Activated naive CD4-positive, alpha-beta T cell treated with anti-CD3 and anti-CD28 coated beads, Interleukin-2, amount 10 ng/mL, durations not matched to agents 7 days and 5 days (primary cell): Measurements from ENCODE around the gene TBC1D22A.

Experiments
- CTCF ChIA-PET: fragments of 350-600 bp; sonication (Branson Sonifier 250); formaldehyde crosslinking; loops from one replicate; lab custom pipeline; 2021; ENCODE audit warnings: antibody characterized with exemption; lab: Charles Lee
- DNase-seq: peaks from one replicate; pipeline ENCODE4 v3.0.0-alpha.2; 2020
- H3K27ac Mint-ChIP-seq: one replicate; pipeline ENCODE4 v1.8.0; 2021; ENCODE audit warnings: mild to moderate bottlenecking, moderate library complexity, mixed read lengths
- H3K27me3 Mint-ChIP-seq: one replicate; pipeline ENCODE4 v1.8.0; 2021; ENCODE audit warnings: mild to moderate bottlenecking, mixed read lengths
- H3K36me3 Mint-ChIP-seq: one replicate; pipeline ENCODE4 v1.8.0; 2021; ENCODE audit warnings: mixed read lengths
- H3K4me1 Mint-ChIP-seq: one replicate; pipeline ENCODE4 v1.8.0; 2021; ENCODE audit warnings: mixed read lengths
- H3K4me3 Mint-ChIP-seq: one replicate; pipeline ENCODE4 v1.8.0; 2021; ENCODE audit warnings: mild to moderate bottlenecking, moderate library complexity, mixed read lengths
- H3K9me3 Mint-ChIP-seq: one replicate; pipeline ENCODE4 v1.8.0; 2021; ENCODE audit warnings: mixed read lengths

TBC1D22A gene

GRCh38 chr22:46896166-46896565 lies 133.7 kb downstream of the TBC1D22A start:
- Mint-ChIP-seq H3K9me3 (no peaks in the 10 kb centered on the region), H3K27ac (no peak overlapping the region), H3K4me3 (no peak overlapping the region), H3K4me1 (no peaks in the 10 kb centered on the region), H3K36me3 (peaks cover 34% of the 10 kb centered on the region), H3K27me3 (no peaks in the 10 kb centered on the region)
- CTCF ChIA-PET = no interaction called here
- DNase-seq = no peak

GRCh38 chr22:46896568-46897245 lies 134.3 kb downstream of the TBC1D22A start:
- DNase-seq = no peak
- no peak overlapping the region for H3K4me3 Mint-ChIP-seq
- H3K4me1 Mint-ChIP-seq = no peaks in the 10 kb centered on the region
- CTCF ChIA-PET = no interaction called here
- no peak overlapping the region for H3K27ac Mint-ChIP-seq
- H3K36me3 Mint-ChIP-seq = peaks cover 34% of the 10 kb centered on the region
- no peaks in the 10 kb centered on the region for H3K27me3 Mint-ChIP-seq
- H3K9me3 Mint-ChIP-seq = no peaks in the 10 kb centered on the region

GRCh38 chr22:46897246-46897623 lies 134.8 kb downstream of the TBC1D22A start:
- no peaks in the 10 kb centered on the region for H3K4me1 Mint-ChIP-seq
- no peaks in the 10 kb centered on the region for H3K27me3 Mint-ChIP-seq
- CTCF ChIA-PET = no interaction called here
- H3K36me3 Mint-ChIP-seq = peaks cover 34% of the 10 kb centered on the region
- DNase-seq = no peak
- no peak overlapping the region for H3K4me3 Mint-ChIP-seq
- H3K27ac Mint-ChIP-seq = no peak overlapping the region
- H3K9me3 Mint-ChIP-seq = no peaks in the 10 kb centered on the region

GRCh38 chr22:46900549-46900948 lies 138.1 kb downstream of the TBC1D22A start:
- Mint-ChIP-seq H3K27me3 (no peaks in the 10 kb centered on the region), H3K27ac (no peak overlapping the region), H3K4me1 (no peaks in the 10 kb centered on the region), H3K36me3 (peaks cover 24% of the 10 kb centered on the region), H3K9me3 (no peaks in the 10 kb centered on the region), H3K4me3 (no peak overlapping the region)
- no peak for DNase-seq
- CTCF ChIA-PET = no interaction called here

GRCh38 chr22:46902436-46902835 lies 140.0 kb downstream of the TBC1D22A start:
- no peaks in the 10 kb centered on the region for H3K4me1 Mint-ChIP-seq
- CTCF ChIA-PET = no interaction called here
- no peak overlapping the region for H3K4me3 Mint-ChIP-seq

GRCh38 chr22:46902998-46903916 lies 140.8 kb downstream of the TBC1D22A start:
- no peak overlapping the region for H3K4me3 Mint-ChIP-seq
- CTCF ChIA-PET = no interaction called here
- no peak overlapping the region for H3K27ac Mint-ChIP-seq
- H3K4me1 Mint-ChIP-seq = no peaks in the 10 kb centered on the region
- H3K27me3 Mint-ChIP-seq = no peaks in the 10 kb centered on the region
- peaks cover 10% of the 10 kb centered on the region for H3K36me3 Mint-ChIP-seq
- no peak for DNase-seq
- no peaks in the 10 kb centered on the region for H3K9me3 Mint-ChIP-seq

More at GRCh38 chr22:46902436-46902835, 140.0 kb downstream of the TBC1D22A start:
- no peaks in the 10 kb centered on the region for H3K9me3 Mint-ChIP-seq
- no peak for DNase-seq
- no peak overlapping the region for H3K27ac Mint-ChIP-seq
- H3K27me3 Mint-ChIP-seq = no peaks in the 10 kb centered on the region
- H3K36me3 Mint-ChIP-seq = peaks cover 11% of the 10 kb centered on the region

GRCh38 chr22:46905415-46905814 lies 143.0 kb downstream of the TBC1D22A start:
- CTCF ChIA-PET = no interaction called here

GRCh38 chr22:46905834-46906233 lies 143.4 kb downstream of the TBC1D22A start:
- H3K4me3 Mint-ChIP-seq = no peak overlapping the region
- H3K27me3 Mint-ChIP-seq = no peaks in the 10 kb centered on the region
- peaks cover 3% of the 10 kb centered on the region for H3K36me3 Mint-ChIP-seq
- H3K4me1 Mint-ChIP-seq = no peaks in the 10 kb centered on the region
- CTCF ChIA-PET = no interaction called here
- H3K27ac Mint-ChIP-seq = no peak overlapping the region
- DNase-seq = no peak
- no peaks in the 10 kb centered on the region for H3K9me3 Mint-ChIP-seq

More at GRCh38 chr22:46905415-46905814, 143.0 kb downstream of the TBC1D22A start:
- Mint-ChIP-seq H3K27ac (no peak overlapping the region), H3K4me3 (no peak overlapping the region), H3K27me3 (no peaks in the 10 kb centered on the region), H3K4me1 (no peaks in the 10 kb centered on the region), H3K36me3 (peaks cover 3% of the 10 kb centered on the region), H3K9me3 (no peaks in the 10 kb centered on the region)
- no peak for DNase-seq

GRCh38 chr22:46906326-46907045 lies 144.0 kb downstream of the TBC1D22A start:
- Mint-ChIP-seq H3K4me3 (no peak overlapping the region), H3K36me3 (peaks cover 3% of the 10 kb centered on the region), H3K27ac (no peak overlapping the region), H3K4me1 (no peaks in the 10 kb centered on the region), H3K9me3 (no peaks in the 10 kb centered on the region), H3K27me3 (no peaks in the 10 kb centered on the region)
- DNase-seq = no peak
- CTCF ChIA-PET = no interaction called here

- no peaks in the 10 kb centered on the region for H3K9me3 Mint-ChIP-seq
- peaks cover 4% of the 10 kb centered on the region for H3K36me3 Mint-ChIP-seq
- H3K27ac Mint-ChIP-seq = no peak overlapping the region
- CTCF ChIA-PET = no interaction called here
- H3K4me3 Mint-ChIP-seq = no peak overlapping the region
- DNase-seq = no peak
- H3K4me1 Mint-ChIP-seq = no peaks in the 10 kb centered on the region
- H3K27me3 Mint-ChIP-seq = no peaks in the 10 kb centered on the region
Measured at GRCh38 chr22:46907241-46908215, 145.1 kb downstream of the TBC1D22A start.

- H3K9me3 Mint-ChIP-seq = no peaks in the 10 kb centered on the region
- H3K36me3 Mint-ChIP-seq = peaks cover 9% of the 10 kb centered on the region
- DNase-seq = no peak
- CTCF ChIA-PET = no interaction called here
- H3K27ac Mint-ChIP-seq = no peak overlapping the region
- no peak overlapping the region for H3K4me3 Mint-ChIP-seq
- no peaks in the 10 kb centered on the region for H3K4me1 Mint-ChIP-seq
- no peaks in the 10 kb centered on the region for H3K27me3 Mint-ChIP-seq
Measured at GRCh38 chr22:46908641-46909107, 146.2 kb downstream of the TBC1D22A start.

GRCh38 chr22:46909237-46910030 lies 147.0 kb downstream of the TBC1D22A start:
- no peak overlapping the region for H3K4me3 Mint-ChIP-seq
- H3K9me3 Mint-ChIP-seq = no peaks in the 10 kb centered on the region
- CTCF ChIA-PET = no interaction called here
- DNase-seq = no peak
- no peaks in the 10 kb centered on the region for H3K4me1 Mint-ChIP-seq
- no peaks in the 10 kb centered on the region for H3K27me3 Mint-ChIP-seq
- H3K36me3 Mint-ChIP-seq = peaks cover 9% of the 10 kb centered on the region
- no peak overlapping the region for H3K27ac Mint-ChIP-seq

- Mint-ChIP-seq H3K36me3 (peaks cover 9% of the 10 kb centered on the region), H3K9me3 (no peaks in the 10 kb centered on the region), H3K27ac (no peak overlapping the region)
Measured at GRCh38 chr22:46910624-46911023, 148.2 kb downstream of the TBC1D22A start.

More at GRCh38 chr22:46910624-46911023, 148.2 kb downstream of the TBC1D22A start:
- CTCF ChIA-PET = no interaction called here
- no peak overlapping the region for H3K4me3 Mint-ChIP-seq
- peaks cover 2% of the 10 kb centered on the region for H3K4me1 Mint-ChIP-seq
- no peaks in the 10 kb centered on the region for H3K27me3 Mint-ChIP-seq
- no peak for DNase-seq
